ACC112 (cell line): ENCODE measurements around the gene SLC43A1.

Experiments used
- H2AFZ ChIP-seq: fragments of 200-600 bp; sonication (generic); one replicate; pipeline ENCODE4 v1.6.0; 2017; ENCODE audit warnings: antibody characterized with exemption, low read length; ENCODE audit not compliant: unreplicated experiment
- H3K27ac ChIP-seq: fragments of 200-600 bp; sonication (generic); 2 replicates; pipeline ENCODE4 v1.5.1; 2014; ENCODE audit warnings: low read depth, mild to moderate bottlenecking, antibody characterized with exemption, low read length, moderate library complexity
- H3K27me3 ChIP-seq: fragments of 200-600 bp; sonication (generic); 2 replicates; pipeline ENCODE4 v1.6.1; 2014; ENCODE audit warnings: mild to moderate bottlenecking, antibody characterized with exemption, low read length, moderate library complexity, mixed read lengths; ENCODE audit not compliant: insufficient read depth
- H3K36me3 ChIP-seq: fragments of 200-600 bp; sonication (generic); 2 replicates; pipeline ENCODE4 v1.6.1; 2016; ENCODE audit warnings: mild to moderate bottlenecking, antibody characterized with exemption, low read length, moderate library complexity, mixed read lengths; ENCODE audit not compliant: insufficient read depth
- H3K4me1 ChIP-seq: fragments of 200-600 bp; sonication (generic); one replicate; pipeline ENCODE4 v1.6.1; 2016; ENCODE audit warnings: low read length, mixed read lengths; ENCODE audit not compliant: insufficient read depth, unreplicated experiment, control insufficient read depth
- H3K4me3 ChIP-seq: fragments of 200-600 bp; sonication (generic); 2 replicates; pipeline ENCODE4 v1.5.1; 2014; ENCODE audit warnings: mild to moderate bottlenecking, low read depth, low read length
- H3K79me2 ChIP-seq: fragments of 200-600 bp; sonication (generic); one replicate; pipeline ENCODE4 v1.6.0; 2016; ENCODE audit warnings: low read length; ENCODE audit not compliant: control insufficient read depth, unreplicated experiment, insufficient read depth

The SLC43A1 gene

GRCh38 chr11:57467508-57468157, 47.9 kb downstream of the SLC43A1 start:
- no peaks in the 10 kb centered on the region for H3K36me3 ChIP-seq
- no peaks in the 10 kb centered on the region for H3K4me1 ChIP-seq

GRCh38 chr11:57466680-57467079, 48.8 kb downstream of the SLC43A1 start:
- Histone ChIP-seq H3K27ac (no peak overlapping the region), H3K4me3 (no peak overlapping the region), H3K27me3 (peaks cover 8% of the 10 kb centered on the region), H3K4me1 (no peaks in the 10 kb centered on the region), H2AFZ (no peak overlapping the region), H3K36me3 (no peaks in the 10 kb centered on the region), H3K79me2 (no peaks in the 10 kb centered on the region)

More at GRCh38 chr11:57467508-57468157, 47.9 kb downstream of the SLC43A1 start:
- H3K27me3 ChIP-seq: 0 out of 2 replicates have a peak, but pooled peaks cover under 1% of the 10 kb centered on the region
- no peak overlapping the region for H3K27ac ChIP-seq
- H3K79me2 ChIP-seq: no peaks in the 10 kb centered on the region
- no peak overlapping the region for H2AFZ ChIP-seq
- no peak overlapping the region for H3K4me3 ChIP-seq

GRCh38 chr11:57464539-57465181, 50.8 kb downstream of the SLC43A1 start:
- no peak overlapping the region for H3K27ac ChIP-seq
- H2AFZ ChIP-seq: no peak overlapping the region
- peaks cover 28% of the 10 kb centered on the region for H3K27me3 ChIP-seq
- no peak overlapping the region for H3K4me3 ChIP-seq
- peaks cover 4% of the 10 kb centered on the region for H3K4me1 ChIP-seq
- no peaks in the 10 kb centered on the region for H3K36me3 ChIP-seq
- H3K79me2 ChIP-seq: no peaks in the 10 kb centered on the region

- H3K27me3 ChIP-seq: peaks cover 36% of the 10 kb centered on the region
- no peak overlapping the region for H3K27ac ChIP-seq
- no peak overlapping the region for H2AFZ ChIP-seq
- no peaks in the 10 kb centered on the region for H3K36me3 ChIP-seq
- no peaks in the 10 kb centered on the region for H3K79me2 ChIP-seq
- H3K4me1 ChIP-seq: peaks cover 6% of the 10 kb centered on the region
- H3K4me3 ChIP-seq: no peak overlapping the region
Measured at GRCh38 chr11:57463671-57464538, 51.6 kb downstream of the SLC43A1 start.

GRCh38 chr11:57462597-57462996, 52.9 kb downstream of the SLC43A1 start:
- no peaks in the 10 kb centered on the region for H3K36me3 ChIP-seq
- H3K4me1 ChIP-seq: peaks cover 6% of the 10 kb centered on the region
- H3K4me3 ChIP-seq: no peak overlapping the region
- H3K79me2 ChIP-seq: no peaks in the 10 kb centered on the region
- peaks cover 48% of the 10 kb centered on the region for H3K27me3 ChIP-seq
- no peak overlapping the region for H2AFZ ChIP-seq
- H3K27ac ChIP-seq: no peak overlapping the region

GRCh38 chr11:57461841-57462489, 53.5 kb downstream of the SLC43A1 start:
- no peaks in the 10 kb centered on the region for H3K36me3 ChIP-seq

GRCh38 chr11:57460758-57461749, 54.4 kb downstream of the SLC43A1 start:
- peak overlapping the region; percentile 60 for H3K4me3 ChIP-seq

More at GRCh38 chr11:57461841-57462489, 53.5 kb downstream of the SLC43A1 start:
- Histone ChIP-seq H3K27me3 (peaks cover 48% of the 10 kb centered on the region), H3K4me1 (peaks cover 6% of the 10 kb centered on the region), H3K4me3 (no peak overlapping the region), H3K27ac (no peak overlapping the region), H2AFZ (no peak overlapping the region), H3K79me2 (no peaks in the 10 kb centered on the region)

GRCh38 chr11:57460022-57460757, 55.3 kb downstream of the SLC43A1 start, which contains the start of gene RTN4RL2:
Gene RTN4RL2 (plus strand): TSS chr11:57460528. CDS start chr11:57460866, 338 bp downstream.
- H3K36me3 ChIP-seq: no peaks in the 10 kb centered on the region
- peaks cover 6% of the 10 kb centered on the region for H3K4me1 ChIP-seq
- no peaks in the 10 kb centered on the region for H3K79me2 ChIP-seq
- no peak within 1 kb of the TSS for H3K27ac ChIP-seq
- H2AFZ ChIP-seq: peak within 1 kb of the TSS; percentile 23
- peak within 1 kb of the TSS; percentile 60 for H3K4me3 ChIP-seq
- peaks cover 48% of the 10 kb centered on the region for H3K27me3 ChIP-seq

More at GRCh38 chr11:57460758-57461749, 54.4 kb downstream of the SLC43A1 start:
- peak overlapping the region; percentile 23 for H2AFZ ChIP-seq
- H3K36me3 ChIP-seq: no peaks in the 10 kb centered on the region
- H3K27ac ChIP-seq: no peak overlapping the region
- peaks cover 6% of the 10 kb centered on the region for H3K4me1 ChIP-seq
- no peaks in the 10 kb centered on the region for H3K79me2 ChIP-seq
- H3K27me3 ChIP-seq: peaks cover 48% of the 10 kb centered on the region
